ENCODE results near the gene LDLRAD4.
A peak's percentile ranks its signal among the peaks of the same experiment; 100 is the strongest.

LDLRAD4 gene

GRCh38 chr18:13218368-13218991 is at the start of gene LDLRAD4:
Gene LDLRAD4 (plus strand): TSS chr18:13218760.
- DNase-seq (ENCODE audit: low read depth, low spot score), result peak; percentile 53

GRCh38 chr18:13173578-13174145 is 44.9 kb upstream of the LDLRAD4 start:
- DNase-seq (ENCODE audit: low read depth, low spot score), result no peak

- no peak for DNase-seq (ENCODE audit: low read depth, low spot score)
Observed at GRCh38 chr18:13175266-13175665, 43.3 kb upstream of the LDLRAD4 start.

- no peak for DNase-seq (ENCODE audit: low read depth, low spot score)
Observed at GRCh38 chr18:13175754-13176210, 42.8 kb upstream of the LDLRAD4 start.

- DNase-seq (ENCODE audit: low read depth, low spot score), result no peak
Observed at GRCh38 chr18:13176847-13177246, 41.7 kb upstream of the LDLRAD4 start.

- DNase-seq (ENCODE audit: low read depth, low spot score), result no peak
Observed at GRCh38 chr18:13178197-13178596, 40.4 kb upstream of the LDLRAD4 start.

GRCh38 chr18:13178976-13179375 is 39.6 kb upstream of the LDLRAD4 start:
- no peak for DNase-seq (ENCODE audit: low read depth, low spot score)

GRCh38 chr18:13179566-13180113 is 38.9 kb upstream of the LDLRAD4 start:
- DNase-seq (ENCODE audit: low read depth, low spot score), result no peak

- peak; percentile 25 for DNase-seq (ENCODE audit: low read depth, low spot score)
Observed at GRCh38 chr18:13180614-13181375, 37.8 kb upstream of the LDLRAD4 start.

GRCh38 chr18:13181765-13182164 is 36.8 kb upstream of the LDLRAD4 start:
- DNase-seq (ENCODE audit: low read depth, low spot score), result no peak

GRCh38 chr18:13183359-13183758 is 35.2 kb upstream of the LDLRAD4 start:
- no peak for DNase-seq (ENCODE audit: low read depth, low spot score)

- no peak for DNase-seq (ENCODE audit: low read depth, low spot score)
Observed at GRCh38 chr18:13183790-13184189, 34.8 kb upstream of the LDLRAD4 start.

GRCh38 chr18:13184396-13184795 is 34.2 kb upstream of the LDLRAD4 start:
- no peak for DNase-seq (ENCODE audit: low read depth, low spot score)

GRCh38 chr18:13185675-13186198 is 32.8 kb upstream of the LDLRAD4 start:
- no peak for DNase-seq (ENCODE audit: low read depth, low spot score)

GRCh38 chr18:13186687-13187086 is 31.9 kb upstream of the LDLRAD4 start:
- no peak for DNase-seq (ENCODE audit: low read depth, low spot score)

- no peak for DNase-seq (ENCODE audit: low read depth, low spot score)
Observed at GRCh38 chr18:13187498-13187897, 31.1 kb upstream of the LDLRAD4 start.

- no peak for DNase-seq (ENCODE audit: low read depth, low spot score)
Observed at GRCh38 chr18:13191031-13191430, 27.5 kb upstream of the LDLRAD4 start.

- DNase-seq (ENCODE audit: low read depth, low spot score), result no peak
Observed at GRCh38 chr18:13191779-13192178, 26.8 kb upstream of the LDLRAD4 start.

- DNase-seq (ENCODE audit: low read depth, low spot score), result no peak
Observed at GRCh38 chr18:13192970-13193369, 25.6 kb upstream of the LDLRAD4 start.

GRCh38 chr18:13194239-13194638 is 24.3 kb upstream of the LDLRAD4 start:
- DNase-seq (ENCODE audit: low read depth, low spot score), result no peak

GRCh38 chr18:13198701-13199100 is 19.9 kb upstream of the LDLRAD4 start:
- no peak for DNase-seq (ENCODE audit: low read depth, low spot score)

GRCh38 chr18:13199169-13199568 is 19.4 kb upstream of the LDLRAD4 start:
- DNase-seq (ENCODE audit: low read depth, low spot score), result no peak
